HG03025 (cell line): ENCODE measurements around the gene DPF3.

Experiments
- ATAC-seq: cut with Tn5 transposase; IDR thresholded peaks from one replicate; pipeline ENCODE4 v1.9.1; 2021; ENCODE audit warnings: mild to moderate bottlenecking, moderate library complexity; ENCODE audit not compliant: unreplicated experiment, low FRiP score

Gene DPF3

DNA sequence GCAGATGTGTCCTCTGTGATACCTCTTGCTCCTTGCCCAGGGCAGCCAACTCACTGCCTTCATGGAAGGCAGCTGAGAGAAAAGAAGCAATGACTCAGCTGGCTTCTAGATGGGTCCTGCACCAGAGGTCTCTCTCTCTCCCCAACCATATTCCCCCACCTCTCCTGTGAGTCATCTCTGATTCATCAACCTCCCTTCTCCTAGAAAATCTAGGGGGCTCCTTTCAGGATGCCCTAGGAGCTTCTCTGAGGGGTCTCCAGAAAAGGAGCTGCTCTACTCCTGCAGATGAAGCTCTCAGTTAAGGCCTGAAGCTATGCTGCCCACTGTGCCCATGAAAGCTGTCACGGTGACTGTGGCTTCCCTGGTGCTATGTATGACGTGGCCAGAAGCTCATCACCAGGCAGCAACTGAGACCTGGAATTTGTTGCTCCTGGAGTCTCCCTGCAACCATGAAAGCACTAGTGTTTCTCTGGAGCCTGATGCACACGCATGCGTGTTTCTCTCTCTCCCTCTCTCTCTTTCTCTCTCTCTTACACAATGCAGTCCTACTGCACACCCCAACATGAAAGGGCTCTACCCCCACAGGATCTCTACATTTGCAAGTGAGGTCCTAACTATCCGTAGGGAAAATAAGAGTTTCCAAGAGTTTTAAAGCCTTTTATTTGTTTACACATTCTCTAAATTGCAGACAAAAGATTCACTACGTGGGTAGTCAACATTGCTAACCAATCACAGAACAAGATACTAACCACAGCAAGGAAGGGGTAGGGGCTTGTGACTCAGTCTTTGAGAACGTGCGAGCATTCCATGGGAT lies 285.3 kb downstream of the DPF3 start:
- ATAC-seq: no peak

DNA sequence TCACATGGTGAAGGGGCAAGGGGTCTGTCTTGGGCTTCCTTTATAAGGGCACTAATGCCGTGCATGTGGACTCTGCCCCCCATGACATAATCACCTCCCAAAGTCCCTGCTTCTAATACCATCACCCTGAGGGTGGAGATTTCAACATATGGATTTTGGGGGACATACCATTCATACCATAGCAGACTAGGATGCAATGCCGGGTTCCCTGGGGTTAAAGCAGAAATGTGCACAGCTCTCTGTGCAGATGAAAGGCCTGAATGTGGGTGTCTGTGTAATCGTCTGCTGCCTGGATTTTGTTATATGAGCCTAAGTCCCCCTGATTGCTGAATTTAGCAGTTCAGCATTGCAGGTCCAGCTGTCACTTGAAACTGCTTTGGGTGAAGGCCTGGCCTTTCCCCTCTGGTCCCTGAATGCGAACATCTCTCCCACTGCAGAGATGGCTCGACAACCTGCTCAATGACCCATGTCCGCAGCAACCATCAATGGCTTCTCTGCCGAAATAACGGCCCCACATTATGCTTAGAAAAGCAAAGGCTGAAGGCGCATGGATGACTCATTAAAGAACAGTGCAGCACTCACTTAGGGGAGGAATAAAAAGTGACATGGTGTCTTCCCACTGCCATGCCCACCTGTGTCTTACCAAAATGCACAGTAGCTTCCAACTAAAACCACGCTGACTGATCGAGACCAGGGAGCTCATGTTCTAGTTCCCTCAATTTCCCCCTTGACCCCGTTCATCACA lies 286.3 kb downstream of the DPF3 start:
- ATAC-seq: no peak

DNA sequence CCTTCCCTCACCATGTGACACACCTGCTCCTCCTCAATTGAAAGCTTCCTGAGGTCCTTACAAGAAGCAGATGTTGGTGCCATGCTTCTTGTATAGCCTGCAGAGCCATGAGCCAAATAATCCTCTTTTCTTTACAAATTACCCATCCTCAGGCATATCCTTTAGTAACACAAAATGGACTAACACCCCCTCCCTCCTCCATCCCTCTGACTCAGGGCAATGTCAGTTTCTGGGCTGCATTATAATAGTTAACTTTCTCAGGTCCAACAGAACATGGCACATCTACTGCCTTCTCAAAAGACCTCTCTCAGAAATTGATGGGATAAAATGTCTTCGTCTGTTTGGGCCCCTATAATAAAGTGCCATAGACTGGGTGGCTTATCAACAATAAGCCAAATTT lies 287.0 kb downstream of the DPF3 start:
- ATAC-seq: no peak

DNA sequence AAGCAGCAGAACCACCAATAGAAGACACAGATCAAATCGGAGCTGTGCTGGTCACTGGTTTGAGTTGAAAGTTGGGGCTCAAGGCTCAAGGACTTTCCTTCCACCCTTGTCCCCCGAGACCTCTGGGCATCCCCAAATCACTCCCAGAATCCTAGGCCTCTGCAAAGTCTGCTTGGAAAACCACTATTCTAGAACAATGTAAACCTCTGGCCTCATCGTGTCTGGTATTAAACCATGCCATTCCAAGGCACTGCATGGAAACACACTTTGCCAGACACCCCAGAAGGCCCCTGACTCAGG lies 288.0 kb downstream of the DPF3 start:
- ATAC-seq: no peak

DNA sequence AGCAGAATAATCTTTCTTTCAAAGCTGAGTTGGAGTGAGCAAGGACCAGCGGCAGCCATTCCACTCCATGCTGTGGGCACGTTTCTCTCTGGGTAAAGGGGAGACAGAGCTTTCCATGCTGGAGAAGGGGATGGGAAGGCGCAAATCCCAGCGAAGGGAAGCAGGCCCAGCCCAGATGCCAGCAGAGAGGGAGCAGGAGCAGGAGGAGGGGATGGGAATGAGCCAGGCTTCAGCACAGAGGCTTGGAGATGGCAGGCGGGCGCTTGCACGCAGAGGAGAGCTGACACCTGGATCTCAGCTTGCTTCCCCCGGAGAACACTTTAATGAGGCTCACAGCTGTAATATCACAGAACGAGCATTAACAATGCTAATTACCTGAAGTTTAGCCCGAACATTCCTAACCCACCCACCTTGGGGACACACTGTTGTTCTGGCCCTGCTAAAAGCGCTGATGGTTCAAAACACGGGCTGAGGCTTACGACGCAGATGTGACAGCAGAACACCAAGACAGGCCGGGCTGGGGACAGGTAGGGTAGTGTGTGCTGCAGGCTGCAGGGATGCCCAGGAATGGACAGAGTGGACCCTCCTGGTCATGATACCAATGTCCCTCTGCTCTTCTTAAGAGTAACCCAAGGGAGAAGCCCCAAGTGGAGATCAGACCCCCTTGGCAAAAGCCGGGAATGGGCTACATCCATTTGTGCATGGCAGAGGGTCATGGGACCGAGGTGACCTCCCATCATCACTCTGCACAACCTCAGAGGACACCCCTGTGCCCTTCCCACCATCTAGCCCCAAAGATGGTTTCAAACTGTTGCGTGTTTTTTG lies 288.6 kb downstream of the DPF3 start:
- no peak for ATAC-seq

DNA sequence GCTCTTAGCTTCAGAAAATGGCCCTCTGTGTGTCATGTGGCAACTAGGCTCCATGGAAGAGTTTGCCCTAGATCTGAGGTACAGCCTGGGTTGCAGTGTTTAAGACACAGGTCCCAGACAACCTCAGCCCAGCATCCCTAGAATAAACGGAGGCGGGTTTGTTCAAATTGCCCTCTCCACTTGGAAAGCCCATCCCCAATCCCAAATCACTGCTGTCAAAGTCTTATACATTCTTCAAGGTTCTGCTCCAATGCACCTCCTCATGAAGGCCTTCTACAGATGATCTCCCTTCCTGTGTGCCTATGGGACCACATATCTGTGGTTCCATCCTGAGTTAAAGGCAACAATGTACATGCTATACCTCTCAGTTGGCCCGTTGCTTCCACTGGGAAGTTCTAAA lies 289.8 kb downstream of the DPF3 start:
- no peak for ATAC-seq

DNA sequence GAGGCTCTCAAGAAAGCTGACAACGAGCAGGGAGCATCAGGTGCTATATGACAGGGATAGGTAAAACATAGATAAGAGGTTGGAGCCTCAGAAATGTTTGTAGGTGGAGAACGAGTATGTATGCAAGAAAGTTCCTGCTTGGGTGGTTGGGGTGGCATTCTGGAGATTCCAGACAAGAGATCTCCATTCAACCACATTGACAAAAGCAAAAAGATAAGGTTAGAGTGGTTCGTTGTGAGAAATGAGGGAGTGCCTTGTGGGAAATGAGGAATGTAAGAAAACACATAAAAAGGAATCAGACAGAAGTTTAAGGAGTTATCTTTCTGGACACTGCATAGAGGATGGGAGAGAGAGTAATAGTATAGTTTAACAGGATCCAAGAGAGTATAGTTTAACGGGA lies 290.3 kb downstream of the DPF3 start:
- ATAC-seq: no peak

DNA sequence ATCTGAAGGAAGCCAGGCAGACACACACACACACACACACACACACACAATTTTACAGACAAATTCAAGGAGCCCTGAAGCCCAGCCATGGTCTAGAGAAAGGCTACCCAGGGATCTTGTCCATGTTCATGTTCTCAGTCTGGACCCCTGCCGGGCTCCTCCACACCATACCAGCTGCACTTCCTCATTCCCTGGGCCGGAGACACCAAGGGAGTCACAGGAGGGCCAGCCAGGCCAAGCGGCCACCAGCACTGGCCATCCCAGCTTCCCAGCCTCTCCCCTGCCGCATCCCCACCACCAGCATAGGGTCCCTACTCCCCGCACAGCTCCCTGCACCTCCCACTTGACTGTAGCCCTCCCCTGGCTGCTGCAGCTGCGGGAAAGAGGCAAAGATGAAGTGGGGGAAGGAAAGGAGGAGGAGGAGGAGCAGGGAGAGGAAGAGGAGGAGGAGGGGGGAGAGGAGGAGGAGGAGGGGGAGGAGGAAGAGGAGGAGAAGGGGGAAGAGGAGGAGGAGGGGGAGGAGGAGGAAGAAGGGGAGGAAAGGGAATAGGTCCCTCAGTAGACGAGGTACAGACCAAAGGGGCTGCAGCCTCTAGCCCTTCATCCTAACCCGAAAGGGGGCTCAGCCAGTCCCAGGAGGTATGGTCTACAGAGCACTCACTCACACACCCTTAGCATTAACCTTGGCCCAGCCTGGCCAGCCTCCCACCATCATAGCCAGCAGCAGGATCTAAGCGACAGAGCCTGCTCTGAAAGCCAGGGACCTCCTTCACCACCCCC lies 293.2 kb downstream of the DPF3 start:
- ATAC-seq: no peak

DNA sequence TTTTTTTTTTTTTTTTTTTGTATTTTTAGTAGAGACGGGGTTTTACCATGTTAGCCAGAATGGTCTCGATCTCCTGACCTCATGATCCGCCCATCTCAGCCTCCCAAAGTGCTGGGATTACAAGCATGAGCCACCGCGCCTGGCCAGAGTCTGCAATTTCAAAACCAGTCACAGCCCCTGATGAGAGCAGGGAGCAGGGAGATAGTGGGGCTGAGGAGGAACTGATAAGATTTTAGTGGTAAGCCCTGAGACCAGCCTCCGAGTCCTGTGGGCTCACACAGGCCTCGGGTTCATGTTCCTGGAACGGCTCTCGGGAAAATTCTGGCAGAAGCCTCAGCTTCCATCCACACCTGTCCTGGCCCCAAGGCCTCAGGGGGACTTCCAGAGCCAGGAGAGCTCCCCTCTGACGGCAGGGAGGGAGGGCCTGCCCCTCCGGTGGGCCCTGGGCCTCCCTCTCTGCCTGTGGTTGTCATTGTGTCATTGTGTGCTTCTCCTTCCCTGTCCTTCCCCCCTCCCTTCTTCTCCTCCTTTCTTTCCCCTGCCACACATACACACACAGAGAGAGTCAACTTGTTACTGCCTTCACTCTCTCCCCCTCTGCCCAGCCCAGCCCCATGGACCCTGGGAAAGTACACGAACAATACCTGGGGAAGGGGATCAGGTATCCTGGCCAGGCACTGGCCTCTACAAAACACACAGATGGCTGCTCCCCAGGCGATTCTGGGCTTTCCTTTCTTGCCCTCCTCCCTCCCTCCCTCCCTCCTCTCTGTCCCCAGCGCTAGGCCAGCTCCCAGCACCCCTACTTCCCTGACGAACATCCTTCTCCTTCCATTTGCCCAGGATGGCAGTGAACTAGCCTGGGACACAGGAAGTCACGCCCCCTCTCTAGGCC lies 294.1 kb downstream of the DPF3 start:
- ATAC-seq: no peak

DNA sequence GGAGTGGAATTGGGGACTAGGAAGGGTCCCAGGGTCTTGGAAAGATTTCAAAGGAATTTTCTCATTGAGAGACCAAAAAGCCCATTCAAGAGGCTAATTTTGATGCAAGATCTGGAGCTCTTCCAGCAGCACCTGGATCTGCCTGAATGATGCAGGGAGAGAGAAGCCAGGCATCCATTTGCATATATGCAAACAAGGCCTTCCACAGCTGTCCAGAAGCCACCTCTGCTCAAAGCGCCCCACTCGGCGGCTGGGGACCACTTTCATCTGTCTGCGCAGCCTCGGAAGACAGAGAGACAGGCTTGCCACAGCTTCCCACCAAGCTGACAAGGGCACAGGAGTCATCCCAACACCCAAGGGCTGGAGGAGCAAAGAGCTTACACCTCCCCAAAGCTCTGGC lies 295.6 kb downstream of the DPF3 start:
- no peak for ATAC-seq

DNA sequence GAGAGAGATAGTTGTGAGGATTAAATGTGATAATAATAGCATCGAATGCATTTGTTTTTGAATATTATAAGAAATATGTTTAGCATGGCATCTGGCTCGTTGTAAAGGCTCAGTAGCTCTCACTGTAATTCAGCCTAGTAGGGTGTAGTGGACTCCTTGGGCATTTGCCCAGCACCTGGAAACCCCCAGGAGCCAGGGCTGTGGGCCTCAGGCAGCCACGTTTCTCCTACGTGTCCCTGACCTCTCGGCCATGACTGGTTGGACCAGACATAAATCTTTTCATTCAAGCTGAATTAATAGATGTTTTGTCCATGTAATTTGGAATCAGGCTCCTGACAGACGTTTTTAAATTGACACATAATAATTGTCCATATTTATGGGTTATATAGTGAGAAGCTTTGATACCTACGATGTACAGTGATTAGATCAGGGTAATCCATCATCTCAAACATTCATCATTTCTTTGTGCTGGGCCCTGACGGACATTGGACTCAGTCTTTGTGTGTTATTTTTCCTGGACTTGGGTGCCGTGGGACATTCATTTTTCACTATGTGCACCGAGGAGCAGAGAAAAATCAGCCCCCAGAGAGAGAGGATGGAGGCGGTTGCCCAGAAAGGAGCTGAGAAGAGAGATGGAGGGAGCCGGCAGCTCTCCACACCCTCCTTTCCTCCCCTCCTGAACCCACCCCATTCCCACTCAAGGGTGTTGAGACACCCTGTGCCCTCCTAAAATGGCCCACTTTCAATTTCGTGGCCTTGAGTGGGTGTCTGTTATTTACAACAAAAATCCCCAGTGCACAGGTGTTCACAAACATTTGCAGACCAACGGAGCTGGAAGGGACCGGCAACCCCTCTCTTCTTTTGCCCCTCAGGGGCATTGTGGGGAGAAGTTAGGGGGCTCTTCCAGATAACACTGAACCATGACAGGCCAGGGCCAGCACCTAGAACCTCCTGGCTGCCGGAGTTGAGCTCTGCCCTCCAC lies 296.4 kb downstream of the DPF3 start:
- no peak for ATAC-seq

DNA sequence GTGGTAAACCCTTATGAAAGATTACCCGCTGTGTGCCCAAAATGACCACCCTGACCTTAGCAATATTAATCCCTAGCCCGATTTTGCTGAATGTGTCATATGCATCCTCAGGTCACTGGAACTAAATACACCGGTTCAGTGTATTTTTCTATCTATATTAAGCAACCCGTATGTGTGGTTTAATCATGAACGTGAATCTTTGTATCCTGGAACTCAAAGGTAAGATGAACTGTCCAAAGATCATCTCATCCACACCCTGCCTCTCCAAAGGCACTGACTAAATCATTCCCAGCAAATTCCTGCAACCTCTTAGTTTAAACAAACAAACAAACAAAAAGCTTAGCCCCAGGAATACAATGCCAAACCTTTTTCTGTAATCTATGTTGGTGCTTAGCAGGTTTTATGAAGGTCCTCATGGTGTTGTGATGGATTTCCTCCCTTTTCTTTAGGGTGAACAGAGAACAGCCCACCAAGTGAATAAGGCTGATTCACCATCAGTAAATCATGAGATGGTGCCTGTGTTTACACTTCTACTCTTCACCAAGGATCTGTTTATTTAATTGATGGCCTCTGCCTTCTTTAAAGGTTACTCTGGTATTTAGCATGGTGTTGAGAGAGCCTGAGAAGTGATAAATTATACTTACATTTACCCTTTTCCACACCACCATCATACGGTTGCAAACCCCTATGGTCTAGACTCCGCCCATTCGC lies 298.6 kb downstream of the DPF3 start:
- ATAC-seq: no peak

DNA sequence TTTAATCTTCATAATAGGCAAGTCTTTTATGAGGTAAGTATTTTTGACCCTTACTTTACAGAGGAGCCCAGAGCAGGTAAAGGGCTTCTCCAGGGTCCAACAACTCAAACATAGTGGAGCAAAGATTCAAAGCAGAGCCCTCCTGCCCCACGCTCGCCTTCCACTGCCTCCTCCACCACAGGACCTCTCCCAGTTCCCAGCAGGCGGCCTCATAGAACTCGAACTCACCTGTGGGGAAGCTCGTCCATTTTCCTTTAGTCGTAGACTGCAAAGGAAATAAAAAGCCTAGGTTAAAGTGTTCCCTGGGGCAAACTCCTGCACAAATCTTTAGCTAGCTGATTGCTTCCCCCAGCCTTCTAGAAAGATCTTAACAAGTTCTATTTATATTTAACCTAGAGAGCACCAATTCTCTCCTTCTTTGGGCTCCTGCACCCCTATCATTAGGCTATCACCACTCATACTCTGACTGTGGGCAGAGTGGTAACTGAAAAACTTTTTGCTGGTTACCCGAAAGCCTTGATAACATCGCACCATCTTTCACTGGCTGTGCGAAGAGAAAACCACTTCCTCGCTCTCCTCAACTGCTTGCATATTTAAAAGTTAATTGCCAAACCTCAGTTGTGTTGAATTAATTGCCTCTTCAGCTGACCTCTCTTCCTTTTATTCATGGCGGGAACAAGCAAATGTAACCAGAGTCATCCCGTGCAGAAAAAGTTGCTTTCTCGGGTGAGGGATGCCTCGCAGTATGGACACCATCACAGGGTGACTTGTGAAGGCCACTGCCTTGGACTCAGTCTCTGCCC lies 299.6 kb downstream of the DPF3 start:
- ATAC-seq: no peak

DNA sequence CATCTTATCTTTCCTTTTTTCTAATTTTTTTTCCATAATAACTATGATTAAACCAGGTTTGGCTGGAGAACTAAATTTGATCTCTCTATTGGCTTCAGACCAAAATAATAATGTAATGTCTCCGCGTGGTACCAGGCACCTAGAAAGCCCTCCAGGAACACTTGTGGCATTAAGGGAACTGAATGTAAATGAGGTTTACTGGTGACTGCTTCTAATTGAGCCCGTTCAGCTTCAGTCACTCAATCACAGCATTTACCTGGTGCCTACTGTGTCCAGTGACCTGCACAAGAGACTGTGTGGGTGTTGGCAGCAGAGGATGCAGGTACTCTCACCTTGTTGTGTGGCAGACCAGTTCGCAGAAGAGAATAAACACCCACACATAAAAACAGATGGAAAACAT lies 302.5 kb downstream of the DPF3 start:
- no peak for ATAC-seq

DNA sequence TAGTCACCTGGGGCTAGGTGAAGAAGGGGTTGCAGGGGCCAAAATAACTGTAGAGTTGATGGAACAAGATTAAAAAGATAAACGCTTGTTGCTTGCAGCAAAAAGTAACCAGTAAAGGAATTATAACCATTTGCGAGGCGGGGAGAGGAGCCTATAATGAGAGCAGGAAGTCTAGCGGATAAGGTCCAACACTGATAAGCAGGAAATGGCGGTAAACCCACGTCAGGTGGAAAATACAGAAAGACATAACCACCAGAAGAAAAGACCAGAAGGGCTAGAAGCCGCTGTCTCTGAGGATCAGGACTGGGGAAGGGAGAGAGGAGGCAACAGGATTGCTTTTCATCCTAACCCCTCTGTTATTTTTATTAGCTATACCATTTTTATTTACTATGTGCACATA lies 303.3 kb downstream of the DPF3 start:
- ATAC-seq: no peak

DNA sequence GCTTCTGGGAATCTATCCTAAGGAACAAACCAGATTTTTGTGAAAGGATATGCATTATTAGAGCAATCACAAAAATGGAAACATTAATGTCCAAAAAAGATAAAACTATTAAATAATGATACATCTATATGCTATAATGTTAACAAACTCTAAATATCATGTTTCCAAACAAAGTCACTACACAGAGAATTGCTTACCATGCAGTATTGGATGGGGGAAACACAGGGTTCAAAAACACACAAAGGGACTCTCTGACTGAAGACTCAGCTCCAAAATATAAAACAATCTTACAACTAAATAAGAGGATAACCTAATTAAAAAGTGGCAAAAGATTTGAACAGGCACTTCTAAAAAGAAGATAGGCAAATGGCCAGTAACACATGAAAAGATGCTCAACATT lies 304.2 kb downstream of the DPF3 start:
- no peak for ATAC-seq

DNA sequence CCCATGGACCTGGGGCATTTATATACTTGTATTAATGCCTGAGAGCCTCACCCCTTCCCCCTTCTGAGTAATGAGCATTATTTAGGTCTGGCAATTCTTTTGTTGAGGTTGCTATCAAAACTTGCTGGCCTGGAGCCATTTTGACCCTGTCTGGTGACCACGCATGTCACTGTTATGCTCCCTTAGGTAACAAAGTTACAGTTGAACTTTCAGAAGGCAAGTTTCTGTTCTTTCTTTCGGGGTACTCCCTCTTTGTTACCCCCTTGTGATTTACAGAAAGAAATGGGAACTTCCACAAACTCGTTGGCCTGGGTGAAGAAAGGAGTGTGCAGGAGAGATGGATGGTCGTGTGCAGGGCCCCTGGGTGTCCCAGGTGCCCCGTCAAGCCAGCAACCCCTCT lies 305.4 kb downstream of the DPF3 start:
- ATAC-seq: no peak
